ENCODE data around the gene ADIPOR1.

Gene ADIPOR1

GRCh38 chr1:202968895-202969295, 10.8 kb upstream of the ADIPOR1 start:
- DNase-seq, result peak; percentile 37

- no peak for DNase-seq
Observed at GRCh38 chr1:202968351-202968750, 10.2 kb upstream of the ADIPOR1 start.

- DNase-seq, result peak; percentile 35
Observed at GRCh38 chr1:202967684-202968281, 9.7 kb upstream of the ADIPOR1 start.

- DNase-seq, result no peak
Observed at GRCh38 chr1:202966006-202966898, 8.1 kb upstream of the ADIPOR1 start.

- DNase-seq, result no peak
Observed at GRCh38 chr1:202965422-202965821, 7.3 kb upstream of the ADIPOR1 start.

GRCh38 chr1:202964791-202965410, 6.8 kb upstream of the ADIPOR1 start:
- no peak for DNase-seq

- DNase-seq, result no peak
Observed at GRCh38 chr1:202961220-202961880, 3.2 kb upstream of the ADIPOR1 start.

GRCh38 chr1:202959276-202959620, 1.1 kb upstream of the ADIPOR1 start:
- no peak for DNase-seq

GRCh38 chr1:202958544-202959275, 598 bp upstream of the ADIPOR1 start:
- no peak for DNase-seq

GRCh38 chr1:202956969-202957368, 1.1 kb downstream of the ADIPOR1 start:
- no peak for DNase-seq

GRCh38 chr1:202954057-202954745, 3.9 kb downstream of the ADIPOR1 start:
- no peak for DNase-seq

GRCh38 chr1:202953392-202953791, 4.7 kb downstream of the ADIPOR1 start:
- no peak for DNase-seq

GRCh38 chr1:202952818-202953217, 5.3 kb downstream of the ADIPOR1 start:
- no peak for DNase-seq

GRCh38 chr1:202952099-202952498, 6.0 kb downstream of the ADIPOR1 start:
- no peak for DNase-seq

- DNase-seq, result no peak
Observed at GRCh38 chr1:202951437-202951836, 6.7 kb downstream of the ADIPOR1 start.

GRCh38 chr1:202945483-202945882, 12.6 kb downstream of the ADIPOR1 start:
- no peak for DNase-seq

- no peak for DNase-seq
Observed at GRCh38 chr1:202944438-202944921, 13.6 kb downstream of the ADIPOR1 start.

GRCh38 chr1:202942426-202942825, 15.7 kb downstream of the ADIPOR1 start:
- no peak for DNase-seq

- no peak for DNase-seq
Observed at GRCh38 chr1:202941372-202941771, 16.7 kb downstream of the ADIPOR1 start.

- DNase-seq, result no peak
Observed at GRCh38 chr1:202940561-202940960, 17.6 kb downstream of the ADIPOR1 start.

- DNase-seq, result no peak
Observed at GRCh38 chr1:202938287-202938925, 19.7 kb downstream of the ADIPOR1 start.
